GM12878 (cell line): ENCODE results near the gene EHD1. TPM values are rescaled to one million over a fixed set of nuclear protein-coding genes. Genes with fewer than 3 reads are reported as not detected.

ENCODE experiments used
- ATAC-seq: fragments of 200-7000 bp; cut with Tn5 transposase; 3 replicates; pipeline ENCODE4 v1.9.1; 2020; ENCODE audit warnings: mild to moderate bottlenecking, moderate library complexity
- BruUV-seq: library from RNA; stranded (reverse); fragments of 400-500 nt; replicated peaks from 2 replicates; lab custom pipeline; 2021; lab: Mats Ljungman, UMichigan
- CTCF ChIA-PET: fragments of 300-600 bp; sonication (Branson Sonifier 250); formaldehyde crosslinking; extraction: SDS; loops from one replicate; lab custom pipeline; 2021; ENCODE audit warnings: inconsistent platforms; lab: Yijun Ruan, JAX
- POLR2A ChIA-PET: fragments of 350-600 bp; formaldehyde crosslinking; extraction: SDS; loops from one replicate; lab custom pipeline; 2021; ENCODE audit warnings: inconsistent platforms; lab: Charles Lee
- RAD21 ChIA-PET: fragments of 300-600 bp; sonication (Branson Sonifier 250); formaldehyde crosslinking; loops from one replicate; lab custom pipeline; 2023; ENCODE audit warnings: antibody characterized with exemption; ENCODE audit not compliant: unreplicated experiment; lab: Charles Lee
- SMC1A ChIA-PET: fragments of 300-600 bp; sonication (Branson Sonifier 250); formaldehyde crosslinking; loops from one replicate; lab custom pipeline; 2023; ENCODE audit not compliant: unreplicated experiment, uncharacterized antibody; lab: Charles Lee
- DNase-seq: peaks from one replicate; pipeline ENCODE4 v3.0.0-alpha.2; 2011; ENCODE audit warnings: low read depth, low spot score
- FAIRE-seq: peaks from 3 replicates; lab custom pipeline; 2011; peaks lifted over from hg19 to GRCh38; lab: Jason Lieb, UNC
- H2AFZ ChIP-seq: 2 replicates; pipeline ENCODE4 v1.6.0; 2011; ENCODE audit warnings: low read depth, low read length, control low read depth; ENCODE audit not compliant: control insufficient read depth
- H3K27ac ChIP-seq: 2 replicates; pipeline ENCODE4 v1.5.1; 2011; ENCODE audit warnings: control low read depth; ENCODE audit not compliant: control insufficient read depth, insufficient read depth
- H3K27me3 ChIP-seq, 2 experiments: replicated peaks in 1 of 2; 2 replicates each; pipeline versions ENCODE4 v1.6.0 to v1.6.1; 2011; ENCODE audit warnings: low read length in 1 of 2; ENCODE audit not compliant: control insufficient read depth in 2 of 2, insufficient read depth in 2 of 2
- H3K36me3 ChIP-seq, 2 experiments: 2 replicates each; pipeline ENCODE4 v1.5.1; 2011; ENCODE audit warnings: low read length in 1 of 2; ENCODE audit not compliant: control insufficient read depth in 2 of 2, insufficient read depth in 2 of 2
- H3K4me1 ChIP-seq: 2 replicates; pipeline ENCODE4 v1.6.1; 2011; ENCODE audit warnings: mild to moderate bottlenecking, low read length, moderate library complexity, mixed read lengths; ENCODE audit not compliant: control insufficient read depth, insufficient read depth
- H3K4me2 ChIP-seq: 2 replicates; pipeline ENCODE4 v1.6.0; 2011; ENCODE audit warnings: control low read depth; ENCODE audit not compliant: control insufficient read depth, insufficient read depth
- H3K4me3 ChIP-seq: fragments of 200-600 bp; sonication (generic); 2 replicates; pipeline ENCODE4 v1.5.1; 2016
- H3K79me2 ChIP-seq: 2 replicates; pipeline ENCODE4 v1.6.0; 2011; ENCODE audit warnings: low read length; ENCODE audit not compliant: control insufficient read depth, insufficient read depth
- H3K9ac ChIP-seq: 2 replicates; pipeline ENCODE4 v1.8.0; 2011; ENCODE audit warnings: low read length, control low read depth, mixed read lengths; ENCODE audit not compliant: control insufficient read depth, insufficient read depth
- H3K9me3 ChIP-seq: replicated peaks from 3 replicates; pipeline ENCODE4 v1.5.1; 2011; ENCODE audit warnings: mild to moderate bottlenecking, low read length; ENCODE audit not compliant: control insufficient read depth, insufficient read depth
- H4K20me1 ChIP-seq: 2 replicates; pipeline ENCODE4 v1.6.0; 2011; ENCODE audit not compliant: control insufficient read depth, insufficient read depth
- ATF7 ChIP-seq: fragments of 450-650 bp; IDR thresholded peaks from 2 replicates; pipeline ENCODE4 v1.6.1; 2016; ENCODE audit warnings: low read depth, mild to moderate bottlenecking
- CBFB ChIP-seq: IDR thresholded peaks from 2 replicates; pipeline ENCODE4 v1.6.1; 2016; ENCODE audit warnings: antibody characterized with exemption, low read depth
- CREM ChIP-seq: IDR thresholded peaks from 2 replicates; pipeline ENCODE4 v1.6.1; 2014; ENCODE audit warnings: antibody characterized with exemption, low read depth
- EED ChIP-seq: sonication (generic); IDR thresholded peaks from 2 replicates; pipeline ENCODE4 v1.6.1; 2016; ENCODE audit warnings: antibody characterized with exemption, low read depth
- FOS ChIP-seq: IDR thresholded peaks from 3 replicates; pipeline ENCODE4 v1.6.1; 2011; ENCODE audit warnings: borderline replicate concordance; ENCODE audit not compliant: insufficient read length; ENCODE audit errors: extremely low read depth
- FOXM1 ChIP-seq: IDR thresholded peaks from 2 replicates; pipeline ENCODE4 v1.6.1; 2012; ENCODE audit warnings: low read depth, mild to moderate bottlenecking, inconsistent platforms, low read length, moderate library complexity
- IKZF1 ChIP-seq: fragments of 450-650 bp; conservative IDR thresholded peaks from 2 replicates; pipeline ENCODE4 v1.6.1; 2017; ENCODE audit warnings: antibody characterized with exemption, mild to moderate bottlenecking
- IKZF2 ChIP-seq, 2 experiments: fragments of 450-650 bp; IDR thresholded peaks; 2 replicates each; pipeline ENCODE4 v1.6.1; 2017; ENCODE audit warnings: mild to moderate bottlenecking in 2 of 2, moderate library complexity in 2 of 2
- MAX ChIP-seq: IDR thresholded peaks from 2 replicates; pipeline ENCODE4 v1.6.1; 2012; ENCODE audit warnings: low read depth, low read length, improper control_type of control experiment
- MTA2 ChIP-seq: fragments of 450-650 bp; IDR thresholded peaks from 2 replicates; pipeline ENCODE4 v1.6.1; 2016; ENCODE audit warnings: low read depth, mild to moderate bottlenecking, moderate library complexity
- NKRF ChIP-seq: fragments of 450-650 bp; conservative IDR thresholded peaks from 2 replicates; pipeline ENCODE4 v1.6.1; 2017; ENCODE audit warnings: mild to moderate bottlenecking, moderate library complexity
- PML ChIP-seq: IDR thresholded peaks from 2 replicates; pipeline ENCODE4 v1.6.1; 2012; ENCODE audit warnings: low read length, inconsistent platforms
- POLR2AphosphoS5 ChIP-seq: IDR thresholded peaks from 2 replicates; pipeline ENCODE4 v1.6.1; 2011; ENCODE audit warnings: mild to moderate bottlenecking, low read length, inconsistent platforms
- RAD21 ChIP-seq: IDR thresholded peaks from 2 replicates; pipeline ENCODE4 v1.6.1; 2011; ENCODE audit warnings: mild to moderate bottlenecking, low read depth, low read length, moderate library complexity; ENCODE audit not compliant: insufficient read depth
- RBBP5 ChIP-seq: fragments of 200-600 bp; sonication (generic); conservative IDR thresholded peaks from 2 replicates; pipeline ENCODE4 v1.6.1; 2016
- SMC3 ChIP-seq: IDR thresholded peaks from 2 replicates; pipeline ENCODE4 v1.6.1; 2011; ENCODE audit warnings: low read length, improper control_type of control experiment, borderline replicate concordance
- SRF ChIP-seq, 2 experiments: IDR thresholded peaks; 2 replicates each; pipeline ENCODE4 v1.6.1; 2011; ENCODE audit warnings: low read depth in 2 of 2, low read length in 2 of 2, mild to moderate bottlenecking in 1 of 2, moderate library complexity in 1 of 2
- TCF7 ChIP-seq: IDR thresholded peaks from 2 replicates; pipeline ENCODE4 v1.6.1; 2014; ENCODE audit warnings: antibody characterized with exemption, borderline replicate concordance
- USF1 ChIP-seq: IDR thresholded peaks from 2 replicates; pipeline ENCODE4 v1.6.1; 2011; ENCODE audit warnings: borderline replicate concordance, low read depth, mild to moderate bottlenecking, moderate library complexity, mixed read lengths, low read length; ENCODE audit not compliant: insufficient read depth; ENCODE audit errors: extremely low read length
- YBX1 ChIP-seq: fragments of 450-650 bp; IDR thresholded peaks from 2 replicates; pipeline ENCODE4 v1.6.1; 2016; ENCODE audit warnings: antibody characterized with exemption
- ZNF274 ChIP-seq: IDR thresholded peaks from one replicate; pipeline ENCODE4 v1.8.0; 2011; ENCODE audit not compliant: insufficient read length, insufficient read depth
- ZZZ3 ChIP-seq: IDR thresholded peaks from 2 replicates; pipeline ENCODE4 v1.6.1; 2011; ENCODE audit warnings: low read depth; ENCODE audit not compliant: control insufficient read depth, insufficient read length
- WGBS: methylation state at CpG from one replicate; pipeline ENCODE4 v1.1.6; 2016; ENCODE audit warnings: low lambda C conversion rate; ENCODE audit not compliant: insufficient replicate concordance, insufficient coverage; ENCODE audit errors: missing lambda C conversion rate; 5-methylcytosine and 5-hydroxymethylcytosine counted together
- in situ Hi-C: fragments of 300-500 bp; cut with MboI; formaldehyde crosslinking; loops from 9 replicates; pipeline ENCODE4 v1.14.3; 2018; ENCODE audit warnings: mixed read lengths
- intact Hi-C: fragments of 100-400 bp; cut with micrococcal nuclease; formaldehyde crosslinking; loops from one replicate; pipeline ENCODE4 v1.14.2; 2022; ENCODE audit not compliant: unreplicated experiment
- polyA plus RNA-seq, 11 experiments: library from polyadenylated mRNA; depleted of rRNA in 4 of 11; unstranded in 6 of 11; stranded (reverse) in 5 of 11; fragments of >200 nt; fragmentation: Nextera tagmentation in 4 of 11; fragmentation: Illumina TruSeq in 1 of 11; extraction: Ambion mirVana in 4 of 11; extraction: Trizol in 1 of 11; gene quantifications; 1 replicate in 1 of 11; 2 replicates in 10 of 11; pipeline versions ENCODE4 v1.2.1 to v1.2.3, GENCODE V29; 2011 to 2016; ENCODE audit warnings: inconsistent platforms in 2 of 11, missing spikeins in 2 of 11, low read depth in 1 of 11
- total RNA-seq, 4 experiments: library from RNA; depleted of rRNA in 3 of 4; stranded (reverse); fragments of >200 nt in 3 of 4; fragmentation: Illumina TruSeq in 1 of 4; extraction: Trizol in 1 of 4; gene quantifications; 2 replicates each; pipeline versions ENCODE4 v1.2.1 to v1.2.3, GENCODE V29; 2013 to 2021

The EHD1 gene
- total and polyA plus RNA-seq, 10 of the 15 experiments (the other 5 are each of a cell fraction or from before 2014, with no cell fraction given): 1.0 to 165 (median 66.5) TPM

GRCh38 chr11:64877390-64878222, 815 bp downstream of the EHD1 start:
- no TSS peak for BruUV-seq
- Histone ChIP-seq H3K36me3 (peaks cover 0 to 10% of the 10 kb centered on the region in 2 experiments; a peak in 3 of 4 replicates), H3K79me2 (peaks cover 65% of the 10 kb centered on the region), H3K9me3 (no peaks in the 10 kb centered on the region), H3K4me1 (peaks cover 39% of the 10 kb centered on the region), H3K9ac (peak overlapping the region; percentile 88), H3K27me3 (no peaks in the 10 kb centered on the region), H4K20me1 (peaks cover 3% of the 10 kb centered on the region; the same call in 1 of the 2 replicates), H3K4me2 (peak overlapping the region; percentile 92), H3K27ac (peak overlapping the region; percentile 84), H3K4me3 (peak overlapping the region; percentile 89), H2AFZ (no peak overlapping the region)
- ChIA-PET POLR2A (interaction anchor here (0.6 to 19.9 kb wide), 3 partner anchors 10 to 19 kb away, joined by 4 to 620 read pairs (median 19); no protein-coding TSS in a partner anchor), SMC1A (interaction anchor here (11.5 kb wide), 2 partner anchors 16 to 27 kb away, joined by 226 to 227 read pairs; no protein-coding TSS in a partner anchor), RAD21 (interaction anchor here (0.7 to 12.5 kb wide), 4 partner anchors 10 to 136 kb away, joined by 3 to 253 read pairs (median 112); partner anchors contain the start of gene ARL2), CTCF (interaction anchor here (1.2 to 30.0 kb wide), 7 partner anchors 11 to 233 kb away, joined by 3 to 1208 read pairs (median 3); partner anchors contain the start of gene CDC42BPG)
- no peak for DNase-seq
- FAIRE-seq: no peak
- in situ Hi-C loops (no loop called here), intact Hi-C loops (loop anchor here (2.0 to 10.0 kb wide), 4 partner anchors 19 to 837 kb away; partner anchors contain the start of genes KAT5 and MAP3K11)
- ATAC-seq: peak; percentile 34
- 2% methylated on average over 41 of the region's 41 CpGs for WGBS
- TF ChIP-seq ZZZ3 (no peak), CBFB (peak; percentile 81; the same call in 1 of the 2 replicates), CREM (no peak), FOXM1 (no peak), TCF7 (no peak), YBX1 (no peak), EED (peak; percentile 66; the same call in 1 of the 2 replicates), USF1 (no peak), SMC3 (no peak), PML (no peak), MTA2 (peak; percentile 20), IKZF2 (IDR thresholded peaks at IDR 0.05) (peak; percentile 64 to 77; a peak in 2 of 4 replicates), RBBP5 (no peak), RAD21 (0 out of 2 replicates have a peak, but pooled peaks have one; percentile 4), FOS (no peak), ATF7 (peak; percentile 44; the same call in 1 of the 2 replicates), MAX (no peak), NKRF (no peak), SRF (IDR thresholded peaks at IDR 0.05; ENCODE audit: low read depth in 2 of 2, low read length in 2 of 2) (no peak), POLR2AphosphoS5 (0 out of 2 replicates have a peak, but pooled peaks have one; percentile 10), IKZF1 (peak; percentile 75), ZNF274 (no peak)
